Inflammatory macrophage treated with lipopolysaccharide for 4 hours (primary cell): ENCODE measurements around the gene ABLIM1.

Experiments used
- DNase-seq: peaks from one replicate; pipeline ENCODE4 v3.0.0-alpha.2; 2020

ABLIM1 gene

GRCh38 chr10:114646426-114646825 is 11.6 kb downstream of the ABLIM1 start:
- DNase-seq = no peak

DNA sequence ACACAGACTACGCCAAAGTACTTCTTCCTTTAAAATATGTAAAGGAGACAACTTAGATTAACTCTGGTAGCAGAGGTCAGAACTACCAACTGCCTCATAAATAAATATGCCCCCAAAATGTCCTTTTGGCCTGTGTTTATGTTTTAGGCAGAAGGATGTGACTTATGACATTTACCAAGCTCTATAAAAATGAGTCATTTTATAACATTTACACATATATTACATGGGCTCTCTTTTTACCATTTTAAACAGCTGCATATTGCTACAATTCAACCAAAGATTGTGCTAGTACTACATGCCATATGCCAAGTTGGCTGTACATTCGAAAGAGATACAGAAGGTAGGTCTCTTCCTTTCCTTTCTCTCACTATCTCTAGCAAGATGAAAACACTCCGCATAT is 12.4 kb downstream of the ABLIM1 start:
- DNase-seq = no peak

- no peak for DNase-seq
Observed at GRCh38 chr10:114643158-114643557, 14.9 kb downstream of the ABLIM1 start.

GRCh38 chr10:114642729-114643128 is 15.3 kb downstream of the ABLIM1 start:
- DNase-seq = no peak

- DNase-seq = peak; percentile 45
Observed at GRCh38 chr10:114638821-114639625, 19.1 kb downstream of the ABLIM1 start.

DNA sequence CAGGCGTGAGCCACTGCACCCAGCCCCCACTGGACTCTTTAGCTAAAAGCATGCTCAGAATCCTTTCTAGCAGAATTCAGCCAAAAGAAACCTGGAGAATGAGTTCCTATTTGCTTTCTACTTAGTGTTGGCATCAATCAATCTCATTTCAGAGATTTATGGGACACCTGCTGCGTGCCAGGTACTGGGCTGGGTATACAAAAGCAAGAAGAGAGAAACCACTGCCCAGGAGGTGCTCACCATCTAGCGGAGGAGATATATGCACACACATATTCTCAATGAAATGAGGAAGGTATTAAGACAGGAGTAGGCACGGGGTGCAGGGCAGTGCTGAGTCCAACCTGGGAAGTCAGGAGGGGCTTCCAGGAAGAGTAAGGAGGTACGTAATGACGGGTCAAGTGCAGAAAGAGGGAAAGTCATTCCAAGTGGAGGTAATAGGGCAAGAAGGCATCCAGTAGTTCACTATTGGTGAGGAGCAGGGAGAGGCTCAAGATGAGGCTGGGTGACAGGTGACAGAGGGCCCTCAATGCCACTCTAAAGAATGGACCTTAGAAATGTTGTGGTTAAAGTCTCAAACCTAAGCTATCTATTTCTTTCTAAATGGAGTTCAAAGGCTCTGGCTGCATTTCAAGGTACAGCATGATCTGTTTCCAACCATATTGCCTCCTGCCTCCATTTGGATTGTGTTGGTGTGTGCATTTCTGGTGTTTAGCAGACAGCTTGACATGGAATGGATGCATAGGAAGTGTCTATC is 22.1 kb downstream of the ABLIM1 start:
- no peak for DNase-seq

GRCh38 chr10:114635101-114635500 is 23.0 kb downstream of the ABLIM1 start:
- no peak for DNase-seq

DNA sequence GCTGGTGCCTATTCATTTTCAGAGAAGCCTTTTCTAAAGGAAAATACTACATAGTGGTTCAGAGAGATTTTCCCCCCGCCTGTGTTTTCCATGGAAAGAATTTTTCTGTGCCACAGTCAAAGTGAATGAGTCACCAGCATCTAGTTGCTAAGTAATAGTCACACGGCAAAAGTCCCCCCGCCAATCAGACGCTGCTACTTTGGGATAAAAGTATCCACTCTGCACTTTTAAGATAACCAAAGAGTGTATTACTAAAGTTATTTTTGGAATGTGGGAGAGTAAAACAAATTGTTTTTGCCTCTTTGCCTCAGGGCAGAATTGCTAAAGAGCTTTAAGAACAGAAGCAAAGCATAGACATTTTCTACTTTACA is 23.5 kb downstream of the ABLIM1 start:
- DNase-seq = peak; percentile 18

- DNase-seq = peak; percentile 41
Observed at GRCh38 chr10:114632869-114633715, 25.0 kb downstream of the ABLIM1 start.

GRCh38 chr10:114631666-114632417 is 26.2 kb downstream of the ABLIM1 start:
- DNase-seq = peak; percentile 20

GRCh38 chr10:114631090-114631665 is 26.9 kb downstream of the ABLIM1 start:
- DNase-seq = no peak

DNA sequence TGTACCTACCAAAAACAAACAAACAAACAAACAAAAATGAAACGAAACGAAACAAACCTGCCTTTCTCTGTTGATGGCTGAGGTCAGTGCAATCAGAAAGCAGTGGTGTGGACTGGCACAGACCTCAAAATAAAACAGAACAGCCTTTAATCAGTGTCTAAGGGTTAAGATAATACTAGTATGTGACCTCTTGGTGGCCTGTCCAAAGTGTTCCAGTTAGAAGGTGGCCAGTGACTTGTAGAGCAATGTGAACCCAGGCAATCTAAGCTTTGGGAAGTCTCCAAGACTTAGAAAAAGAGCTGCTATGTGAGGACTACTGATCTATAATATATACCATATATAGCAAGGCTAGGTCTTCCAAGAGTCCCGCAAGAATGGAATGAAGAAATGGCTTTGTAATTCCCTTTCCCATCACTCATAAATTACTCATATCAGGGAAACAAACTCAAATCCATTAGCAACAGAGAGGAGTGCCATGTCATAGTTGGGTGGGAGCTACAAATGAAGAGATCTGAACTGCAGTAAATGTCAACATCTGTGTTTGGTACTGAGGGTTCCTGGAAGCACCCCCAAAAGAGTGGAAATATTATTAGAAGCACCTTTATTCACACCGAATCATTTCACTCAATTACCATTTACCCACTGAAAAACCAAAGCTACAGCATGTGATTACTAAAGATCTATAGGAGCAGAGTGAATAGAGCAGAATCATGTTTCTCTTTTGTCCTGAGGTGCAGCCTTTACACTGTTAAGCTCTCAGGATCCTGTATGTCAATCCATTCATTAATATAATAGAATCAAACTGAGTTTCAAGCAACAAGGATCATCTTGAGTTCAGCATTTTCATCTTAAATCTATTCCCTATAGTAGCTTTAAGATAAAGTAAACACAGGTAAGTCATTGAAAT is 28.0 kb downstream of the ABLIM1 start:
- no peak for DNase-seq

GRCh38 chr10:114629083-114629823 is 28.8 kb downstream of the ABLIM1 start:
- no peak for DNase-seq

DNA sequence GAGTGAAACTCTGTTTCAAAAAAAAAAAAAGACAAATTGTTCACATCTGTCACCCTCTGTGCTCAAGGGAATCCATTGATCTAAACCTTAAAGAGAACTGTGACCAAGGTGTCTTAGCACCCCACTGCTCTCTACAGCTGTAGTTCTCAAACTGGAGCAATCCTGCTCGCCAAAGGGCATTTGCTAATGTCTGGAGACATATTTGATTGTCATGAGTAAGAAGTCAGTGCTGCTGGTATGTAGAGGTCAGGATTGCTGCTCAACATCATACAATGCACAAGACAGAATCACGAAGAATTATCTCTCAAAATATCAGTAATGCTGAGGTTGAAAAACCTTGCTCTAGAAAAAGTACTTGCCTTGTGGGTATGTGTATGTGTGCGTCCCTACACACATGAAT is 30.0 kb downstream of the ABLIM1 start:
- no peak for DNase-seq

DNA sequence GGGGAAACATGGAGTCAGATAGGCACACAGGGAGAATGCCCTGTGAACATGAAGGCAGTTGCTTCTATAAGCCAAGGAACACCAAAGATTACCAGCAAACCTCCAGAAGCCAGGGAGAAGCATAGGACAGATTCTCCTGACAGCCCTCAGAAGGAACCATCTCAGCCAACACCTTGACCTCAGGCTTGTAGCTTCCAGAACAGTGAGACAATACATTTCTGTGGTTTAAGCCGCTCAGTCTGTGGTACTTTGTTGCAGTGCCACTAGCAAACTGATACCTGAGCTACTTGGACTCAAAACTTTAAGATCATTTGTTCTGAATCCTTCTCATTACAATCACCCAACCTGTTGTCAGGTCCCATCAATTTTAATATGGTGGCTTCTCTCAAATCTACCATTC is 31.2 kb downstream of the ABLIM1 start:
- no peak for DNase-seq

GRCh38 chr10:114624951-114625780 is 32.9 kb downstream of the ABLIM1 start:
- DNase-seq = peak; percentile 8

DNA sequence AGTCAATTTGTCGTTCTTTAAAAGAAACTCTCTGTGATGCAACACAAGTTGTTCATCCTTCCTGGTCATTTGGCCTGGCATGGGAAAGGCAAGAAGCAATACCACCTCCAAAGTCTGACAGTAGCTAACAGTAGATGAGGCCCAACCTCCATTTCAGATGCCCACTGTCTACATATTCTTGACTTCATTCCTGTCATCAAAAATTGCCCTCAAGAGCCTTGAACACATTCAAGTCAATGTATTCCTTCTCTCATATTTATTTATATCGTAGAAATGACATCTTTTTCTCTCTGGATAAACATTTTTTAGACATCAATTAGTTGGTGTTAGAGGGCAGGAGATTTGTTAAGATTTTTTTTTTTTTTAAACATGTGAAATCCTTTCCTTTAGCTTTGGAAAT is 33.7 kb downstream of the ABLIM1 start:
- DNase-seq = no peak

- DNase-seq = no peak
Observed at GRCh38 chr10:114623661-114624294, 34.3 kb downstream of the ABLIM1 start.

GRCh38 chr10:114623155-114623554 is 34.9 kb downstream of the ABLIM1 start:
- DNase-seq = no peak
